Measurements from ENCODE around the gene VAC14.

The VAC14 gene

DNA sequence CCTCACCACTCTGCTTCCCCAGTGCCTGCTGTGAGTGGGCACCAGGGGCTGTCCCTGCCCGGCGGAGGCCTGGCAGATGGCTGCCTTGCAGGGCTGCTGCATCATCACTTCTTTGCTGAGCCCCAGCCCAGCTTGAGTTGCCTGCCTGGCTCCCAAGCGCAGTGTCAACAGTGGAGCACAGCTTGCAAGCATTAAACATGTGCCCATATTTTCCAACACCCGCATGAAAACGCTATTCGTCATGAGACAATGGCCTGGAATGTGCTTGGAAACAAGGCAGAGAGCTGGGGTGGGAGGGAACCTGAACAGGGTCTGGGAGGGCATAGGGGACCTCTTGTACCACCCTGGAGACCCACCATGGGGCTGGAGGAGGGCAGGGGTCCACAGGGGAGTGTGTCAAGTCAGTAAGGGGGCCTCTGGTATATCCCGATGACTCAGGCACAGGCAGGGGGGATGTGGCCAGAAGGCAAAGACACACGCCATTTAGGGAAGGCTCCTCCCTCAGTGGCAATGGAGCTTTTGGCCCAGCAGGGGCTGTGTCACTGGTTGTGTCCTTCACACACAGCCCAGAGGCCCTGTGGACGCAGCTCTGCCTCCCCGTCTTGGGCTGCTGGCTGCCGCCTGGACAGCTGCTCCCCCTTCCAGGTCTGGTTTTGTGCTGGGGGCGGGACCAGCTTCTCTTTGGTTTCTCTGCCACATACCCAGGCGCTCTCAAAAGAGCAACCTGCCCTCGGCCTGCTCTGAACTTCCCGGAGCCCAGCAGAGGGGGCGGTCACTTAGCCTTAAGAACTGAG, 97.7 kb downstream of the VAC14 start:
- DNase-seq = no peak

DNA sequence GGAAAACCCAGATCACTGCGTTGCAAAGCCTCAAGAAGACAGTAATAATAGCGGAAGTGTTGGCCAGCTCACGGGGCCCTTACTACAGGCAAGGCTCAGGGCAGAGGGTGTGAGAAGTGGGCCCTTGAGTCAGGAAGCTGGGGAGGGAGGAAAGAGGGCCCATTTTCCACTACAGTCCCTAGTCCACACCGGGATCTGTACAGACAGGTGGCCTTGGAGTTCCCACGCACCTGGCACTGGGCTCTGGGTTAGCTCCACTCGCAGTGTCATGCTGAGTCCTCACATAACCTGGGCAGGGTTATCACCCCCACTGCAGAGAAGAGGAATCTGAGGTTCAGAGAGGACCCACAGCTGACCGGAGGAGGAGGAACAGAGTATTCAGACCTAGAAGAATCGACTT, 98.3 kb downstream of the VAC14 start:
- DNase-seq = no peak

DNA sequence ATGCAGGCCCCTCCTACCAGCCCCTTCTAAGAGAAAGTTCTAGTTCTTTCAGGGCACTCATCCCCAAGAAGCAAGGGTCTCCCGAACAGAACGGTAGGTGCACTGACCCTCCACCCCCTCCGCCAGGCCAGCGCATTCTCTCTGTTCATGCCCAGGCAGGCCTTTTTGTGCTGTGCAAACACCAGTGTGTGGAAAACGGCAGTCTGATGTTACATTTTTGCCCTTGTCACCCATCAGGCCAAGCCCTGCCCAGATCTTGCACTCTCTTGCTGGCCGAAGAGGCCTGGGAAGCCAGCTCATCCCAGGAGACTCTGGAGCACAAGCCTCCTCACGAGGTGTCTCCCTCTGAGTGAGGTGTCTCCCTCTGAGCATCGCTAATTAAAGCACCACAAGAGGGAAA, 99.0 kb downstream of the VAC14 start:
- no peak for DNase-seq

DNA sequence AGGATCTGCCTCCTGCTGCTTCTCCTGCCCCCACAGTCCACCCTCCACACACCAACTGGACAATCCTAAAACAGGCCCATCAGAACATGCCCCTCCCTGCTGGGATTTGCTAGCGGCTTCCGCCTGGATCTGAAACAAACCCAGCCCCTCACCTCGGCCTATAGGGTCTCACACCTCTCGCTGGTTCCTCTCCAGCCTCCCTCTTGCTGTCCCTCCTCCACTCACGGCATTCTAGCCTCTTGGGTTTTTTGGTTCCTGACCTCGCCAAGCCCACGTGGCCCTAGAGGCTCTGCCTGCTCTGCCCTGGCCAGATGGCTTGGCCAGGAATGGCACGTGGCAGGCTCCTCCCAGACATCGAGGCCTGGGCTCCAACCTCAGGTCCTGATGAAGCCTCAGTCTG, 99.4 kb downstream of the VAC14 start:
- no peak for DNase-seq

DNA sequence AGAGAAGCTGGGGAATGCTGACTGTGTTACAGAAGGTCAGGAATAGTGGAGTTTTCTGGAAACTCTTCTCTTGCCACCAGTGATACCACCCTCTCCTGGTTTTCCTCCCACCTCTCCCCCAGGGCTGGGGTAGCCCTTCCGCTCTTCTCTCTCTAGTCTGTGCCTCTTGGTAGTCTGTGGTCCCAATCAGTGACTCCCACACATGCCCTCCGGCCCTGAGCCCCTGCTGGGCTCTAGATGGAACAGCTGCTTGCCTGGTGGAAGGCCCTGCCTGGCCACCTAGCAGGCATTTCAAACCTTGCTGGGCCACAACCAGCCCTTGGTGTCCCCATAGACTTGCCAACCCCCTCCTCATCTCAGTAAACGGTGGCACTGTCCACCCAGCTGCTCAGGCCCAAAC, 99.9 kb downstream of the VAC14 start:
- no peak for DNase-seq

DNA sequence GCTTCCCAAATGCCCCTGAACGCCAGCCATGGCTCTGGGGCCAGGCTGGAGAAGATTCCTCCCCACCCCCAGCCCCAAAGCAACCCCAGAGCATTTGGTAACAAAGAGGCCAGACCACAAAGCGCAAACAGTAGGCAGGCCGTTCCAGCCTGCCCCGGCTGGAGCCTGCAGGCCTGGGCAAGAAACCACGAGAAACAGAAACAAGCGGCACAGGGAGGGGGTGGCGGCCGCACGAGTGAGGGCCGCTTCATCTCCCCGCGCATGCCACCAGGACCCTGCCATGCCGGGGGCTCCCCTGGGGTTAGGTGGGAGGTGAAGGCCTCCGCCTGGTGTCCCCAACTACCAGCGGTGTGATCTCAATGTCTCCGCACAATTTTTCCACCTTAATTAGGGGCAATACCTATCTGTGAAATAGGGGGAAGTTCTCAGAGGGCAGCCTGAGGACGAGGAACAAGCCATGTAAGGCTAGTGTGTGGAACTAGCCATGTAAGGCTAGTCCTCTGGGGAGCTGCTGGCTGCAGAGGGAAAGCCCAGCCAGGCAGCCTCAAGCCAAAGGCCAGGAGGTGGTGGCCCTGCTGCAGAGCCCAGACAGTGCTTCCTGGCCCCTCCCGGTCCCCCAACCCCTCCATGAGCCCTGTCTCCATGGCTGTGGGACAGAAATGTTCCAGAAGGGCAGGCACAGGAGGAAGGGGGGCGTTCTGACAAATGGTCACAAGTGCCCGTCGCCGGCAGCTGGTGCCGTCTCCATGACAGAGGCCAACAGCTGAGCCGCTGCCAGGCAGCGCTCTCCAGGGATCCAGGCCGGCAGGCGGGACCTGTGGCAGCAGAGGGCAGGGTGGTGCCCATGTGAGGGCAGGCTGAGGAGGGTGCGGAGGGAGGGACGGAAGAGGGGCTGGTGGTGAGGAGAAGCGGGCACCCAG, 100.6 kb downstream of the VAC14 start:
- no peak for DNase-seq

DNA sequence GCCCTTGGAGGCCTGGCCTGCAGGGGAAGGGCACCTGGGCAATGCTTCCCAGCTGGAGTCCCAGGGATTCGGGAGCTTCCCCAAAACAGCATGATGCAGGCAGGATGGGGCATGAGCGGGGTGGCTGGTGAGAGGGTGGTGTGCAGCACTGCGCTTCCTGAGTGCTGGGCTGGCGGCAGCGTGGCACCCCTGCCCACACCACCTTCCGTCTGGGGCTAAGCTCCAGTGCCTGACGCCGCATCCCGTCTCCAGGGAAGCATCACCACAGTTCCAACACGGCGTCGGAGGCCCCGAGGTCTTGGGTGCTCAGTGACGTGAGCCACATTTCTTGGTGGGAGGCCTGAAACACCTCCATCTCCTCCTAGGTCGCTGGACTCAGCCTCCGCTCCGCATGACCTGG, 101.3 kb downstream of the VAC14 start:
- no peak for DNase-seq

DNA sequence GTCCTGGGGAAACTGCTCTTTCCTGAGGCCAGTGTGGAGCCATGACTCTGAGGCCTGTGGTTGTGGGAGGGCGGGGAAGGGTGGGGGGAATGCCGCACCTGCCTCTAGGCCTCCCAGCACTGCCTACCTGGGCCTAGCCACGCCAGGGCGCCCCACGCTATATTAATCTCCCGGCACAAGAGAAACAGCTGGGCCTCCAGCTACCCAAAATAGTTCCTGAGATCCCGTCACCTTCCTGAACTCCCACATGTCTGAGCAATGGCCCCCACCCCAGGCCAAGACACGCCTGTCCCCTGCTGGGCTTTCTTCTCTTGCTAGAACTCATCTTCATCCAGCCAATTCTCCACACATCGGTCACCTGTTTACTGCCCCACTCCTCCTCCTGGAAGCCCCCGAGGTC, 102.1 kb downstream of the VAC14 start:
- no peak for DNase-seq

DNA sequence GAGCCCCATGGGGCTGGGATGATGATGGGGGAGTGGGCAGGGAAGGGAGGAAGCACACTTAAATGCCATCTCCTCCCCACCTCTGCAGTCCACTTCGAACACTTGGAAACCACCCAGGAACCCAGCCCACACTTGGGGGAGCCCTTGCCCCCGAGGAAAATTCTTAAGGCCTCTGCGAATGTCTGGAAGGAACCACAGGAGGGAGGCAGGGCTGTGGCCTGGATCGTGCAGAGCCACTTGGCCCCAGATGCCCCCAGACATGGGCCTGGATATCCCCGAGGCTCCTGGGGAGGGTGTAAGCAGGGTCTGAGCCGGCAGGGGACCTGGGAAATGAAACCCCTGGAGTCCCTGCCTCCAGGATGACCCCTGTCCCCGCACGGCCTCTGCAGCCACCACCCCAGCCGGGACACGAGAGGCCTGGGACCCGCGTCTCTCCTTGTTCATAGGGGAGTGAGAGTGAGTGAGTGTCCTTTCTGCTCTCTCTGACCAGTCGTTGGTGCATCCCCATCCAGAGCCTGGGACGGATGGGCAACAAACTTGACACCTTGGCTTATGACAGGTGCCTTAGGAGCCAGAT, 103.3 kb downstream of the VAC14 start:
- DNase-seq = no peak

DNA sequence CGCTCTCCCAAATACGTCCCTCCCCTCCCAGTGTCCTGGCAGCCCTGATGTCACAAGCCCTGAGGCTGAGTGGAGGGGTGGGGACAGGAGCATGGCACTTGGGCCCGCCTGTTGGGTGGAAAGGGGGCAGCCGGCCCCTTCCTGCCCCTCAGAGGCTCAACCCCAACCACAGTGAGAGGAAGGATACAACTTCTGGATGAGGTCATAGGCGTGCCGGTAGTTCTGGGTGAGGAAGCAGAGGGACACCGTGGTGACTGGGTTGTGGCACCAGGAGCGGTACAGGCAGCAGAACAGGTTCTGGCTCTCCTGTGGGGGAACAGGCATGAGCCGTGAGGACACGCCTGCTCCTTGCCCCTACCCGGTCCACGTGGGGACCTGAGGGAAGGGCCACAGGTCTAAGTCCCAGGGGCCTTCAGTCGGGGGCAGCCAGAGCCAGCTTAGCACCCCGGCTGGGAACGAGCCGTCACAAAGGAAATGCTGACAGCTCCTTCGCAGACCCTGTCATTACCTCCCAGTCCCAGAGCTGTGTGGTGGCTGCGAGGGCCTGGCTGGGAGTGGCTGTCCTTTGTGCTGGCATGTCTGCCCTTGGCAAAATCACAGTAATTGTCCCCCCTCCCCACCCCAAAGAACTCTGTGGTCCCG, 103.9 kb downstream of the VAC14 start:
- DNase-seq = no peak

DNA sequence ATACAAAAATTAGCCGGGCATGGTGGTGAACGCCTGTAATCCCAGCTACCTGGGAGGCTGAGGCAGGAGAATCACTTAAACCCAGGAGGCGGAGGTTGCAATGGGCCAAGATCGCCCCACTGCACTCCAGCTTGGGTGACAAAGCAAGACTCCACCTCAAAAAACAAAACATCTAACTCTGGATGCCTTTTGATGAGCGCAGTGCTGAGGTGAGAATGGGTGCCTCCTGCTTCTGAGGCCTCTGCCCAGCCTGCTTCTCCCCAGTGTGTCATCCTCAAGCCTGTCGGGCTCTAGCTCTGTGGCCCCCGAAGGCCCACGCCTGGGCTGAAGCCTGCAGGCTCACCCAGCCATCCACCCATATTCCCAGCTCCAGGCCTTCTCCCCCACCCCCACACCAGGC, 104.6 kb downstream of the VAC14 start:
- DNase-seq = no peak

DNA sequence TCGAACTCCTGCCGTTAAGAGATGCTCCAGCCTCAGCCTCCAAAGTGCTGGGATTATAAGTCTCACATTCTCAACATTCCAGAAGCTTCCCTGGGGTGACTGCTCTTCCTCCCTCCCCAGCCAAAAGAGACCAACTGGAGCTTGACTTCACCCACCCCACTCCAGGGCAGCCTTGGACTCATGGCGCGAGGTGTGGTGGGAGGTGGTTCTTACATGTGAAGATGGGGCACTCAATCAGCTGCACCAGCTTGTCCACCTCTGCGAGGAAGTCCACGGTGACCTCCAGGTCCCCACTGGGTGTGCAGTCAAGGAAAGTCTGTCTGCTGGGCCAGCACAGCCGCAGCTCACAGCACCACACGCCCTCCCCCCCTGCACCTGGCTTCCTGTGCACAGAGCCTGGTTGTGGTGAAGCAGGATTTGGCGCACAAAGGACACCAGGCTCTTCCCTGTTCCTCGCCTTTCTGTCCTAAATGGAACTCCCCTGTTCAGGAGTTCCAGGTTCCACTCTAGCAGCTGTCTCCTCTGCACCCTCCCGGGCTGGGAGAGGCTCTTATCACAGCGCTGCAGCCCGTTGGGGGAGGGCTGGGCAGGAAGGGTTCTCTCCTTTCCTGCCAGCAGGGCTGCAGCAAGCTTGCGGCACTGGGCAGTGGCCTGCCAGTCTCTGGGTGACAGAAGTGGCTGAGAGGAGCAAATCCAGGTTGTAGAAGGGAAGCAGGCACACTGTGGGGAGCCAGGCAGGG, 105.5 kb downstream of the VAC14 start:
- no peak for DNase-seq

DNA sequence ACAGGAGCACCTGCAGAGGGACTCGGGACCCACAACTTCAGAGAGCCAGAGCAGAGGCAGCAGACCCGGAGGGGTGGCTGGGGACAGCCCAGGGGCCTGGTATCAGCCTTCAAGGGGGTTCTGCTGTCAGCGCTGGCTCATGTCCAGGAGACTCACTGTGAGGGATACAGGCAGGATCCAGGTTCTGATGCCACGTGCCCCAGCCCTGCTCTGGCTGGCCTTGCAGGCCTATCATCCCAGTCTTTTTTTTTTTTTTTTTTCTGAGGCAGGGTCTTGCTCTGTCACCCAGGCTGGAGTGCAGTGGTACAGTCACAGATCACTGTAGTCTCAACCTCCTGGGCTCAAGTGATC, 106.1 kb downstream of the VAC14 start:
- no peak for DNase-seq

DNA sequence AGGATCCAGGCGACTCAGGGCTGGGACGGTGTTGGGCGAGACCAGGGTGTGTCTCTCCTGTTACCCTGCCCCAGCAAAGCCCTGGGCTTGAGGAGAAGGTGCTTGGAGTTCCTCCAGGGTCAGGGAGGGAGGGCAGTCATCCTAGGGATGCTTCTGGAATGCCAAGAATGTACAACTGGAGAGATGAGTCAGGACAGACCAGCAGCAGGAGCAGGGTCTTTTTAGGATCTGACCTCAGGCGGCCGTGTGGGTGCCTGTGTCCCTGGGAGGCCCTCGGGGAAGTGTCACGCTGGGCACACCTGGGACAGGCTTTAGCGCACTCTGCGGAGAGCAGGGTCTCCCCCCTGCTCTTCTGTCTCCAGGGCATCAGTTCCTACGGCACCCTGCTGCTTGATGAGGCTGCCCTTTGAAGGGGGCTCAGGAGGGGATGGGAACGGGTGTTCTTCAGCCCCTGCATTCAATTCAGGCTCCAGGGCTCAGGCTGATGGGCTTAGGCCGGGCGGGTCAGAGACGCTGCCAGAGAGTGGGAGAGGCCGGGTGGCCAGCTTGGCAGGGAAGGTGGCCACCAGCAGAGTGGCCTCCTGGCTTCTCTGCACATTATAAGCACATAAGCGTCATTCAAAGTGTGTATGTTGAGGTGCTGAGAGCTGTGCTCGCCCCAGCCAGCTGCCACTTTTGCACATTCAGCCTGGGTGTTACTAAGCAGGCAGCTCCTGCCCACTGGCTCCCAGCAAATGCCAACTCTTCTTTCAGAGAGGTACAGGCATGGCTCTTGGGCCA, 106.7 kb downstream of the VAC14 start:
- DNase-seq = no peak

DNA sequence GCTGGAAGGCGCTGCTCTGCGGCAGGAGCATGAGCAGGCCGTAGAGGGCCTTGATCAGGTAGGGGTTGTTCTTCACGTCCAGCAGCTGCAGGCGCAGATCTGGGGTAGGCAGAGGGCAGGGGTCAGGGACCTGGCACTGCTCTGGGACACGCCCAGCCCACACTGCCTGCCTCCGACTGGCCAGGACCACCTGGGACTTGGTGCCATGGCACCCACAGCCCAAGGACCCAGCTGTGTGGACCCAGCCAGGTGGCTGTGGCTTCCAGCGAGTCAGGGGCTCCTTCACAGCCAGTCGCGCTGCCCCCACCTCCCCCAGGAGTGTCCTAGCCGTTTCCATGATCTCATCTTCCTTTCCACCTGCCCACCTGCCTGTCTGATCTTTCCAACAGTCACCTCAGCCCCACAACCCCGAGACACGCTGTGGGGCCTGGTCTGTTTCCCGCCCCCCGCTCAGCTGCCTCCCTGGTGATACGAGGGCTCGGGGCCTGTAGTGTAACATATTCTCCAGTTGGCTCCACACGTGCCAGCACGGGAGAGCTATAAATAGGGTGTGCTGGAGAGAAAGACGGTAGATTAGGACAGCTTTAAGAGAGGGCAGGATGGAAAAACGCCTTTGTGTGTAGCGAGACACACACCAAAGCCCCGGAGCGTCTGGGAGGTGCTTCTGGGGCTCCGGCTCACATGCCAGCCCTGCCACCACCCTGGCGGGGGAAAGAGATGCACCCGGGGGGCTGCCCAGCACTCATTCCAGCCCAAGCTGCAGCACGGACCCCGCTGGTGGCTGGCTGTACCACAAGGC, 107.9 kb downstream of the VAC14 start:
- no peak for DNase-seq

DNA sequence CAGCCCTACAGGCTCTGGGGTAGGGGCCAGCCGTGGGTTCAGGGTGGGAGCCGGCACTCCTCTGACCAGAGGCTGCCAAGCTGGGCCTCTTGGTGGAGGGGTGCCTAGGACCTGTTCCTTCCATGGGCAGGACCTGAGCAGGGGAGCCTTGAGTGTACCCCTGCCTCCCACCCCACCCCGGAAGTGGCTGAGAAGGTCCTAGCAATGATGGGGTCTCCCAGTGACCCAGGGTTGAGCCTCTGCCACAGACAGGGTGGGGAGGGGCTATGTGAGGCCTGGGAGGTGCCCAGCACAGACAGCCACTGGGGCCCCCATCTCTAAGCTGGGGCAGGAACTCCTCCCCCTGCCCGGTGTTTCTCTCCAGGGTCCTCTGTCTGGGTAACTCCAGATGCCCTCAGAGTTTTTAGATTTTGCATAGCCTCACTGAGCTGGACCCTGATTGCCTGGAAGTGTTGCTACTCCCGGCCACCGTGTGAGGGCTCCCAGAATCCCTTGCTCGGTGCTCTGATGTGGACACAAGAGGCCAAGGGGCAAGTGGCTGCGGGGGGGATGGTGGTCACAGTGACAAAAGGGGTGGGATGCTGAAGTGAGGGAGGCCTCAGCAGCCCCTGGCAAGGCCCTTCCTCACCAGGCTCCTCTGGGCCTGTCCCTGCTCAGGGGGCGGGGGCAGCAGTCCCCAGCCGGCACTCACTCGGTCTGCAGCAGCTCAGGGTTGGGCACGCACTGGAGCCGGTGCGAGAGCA, 108.7 kb downstream of the VAC14 start:
- no peak for DNase-seq

DNA sequence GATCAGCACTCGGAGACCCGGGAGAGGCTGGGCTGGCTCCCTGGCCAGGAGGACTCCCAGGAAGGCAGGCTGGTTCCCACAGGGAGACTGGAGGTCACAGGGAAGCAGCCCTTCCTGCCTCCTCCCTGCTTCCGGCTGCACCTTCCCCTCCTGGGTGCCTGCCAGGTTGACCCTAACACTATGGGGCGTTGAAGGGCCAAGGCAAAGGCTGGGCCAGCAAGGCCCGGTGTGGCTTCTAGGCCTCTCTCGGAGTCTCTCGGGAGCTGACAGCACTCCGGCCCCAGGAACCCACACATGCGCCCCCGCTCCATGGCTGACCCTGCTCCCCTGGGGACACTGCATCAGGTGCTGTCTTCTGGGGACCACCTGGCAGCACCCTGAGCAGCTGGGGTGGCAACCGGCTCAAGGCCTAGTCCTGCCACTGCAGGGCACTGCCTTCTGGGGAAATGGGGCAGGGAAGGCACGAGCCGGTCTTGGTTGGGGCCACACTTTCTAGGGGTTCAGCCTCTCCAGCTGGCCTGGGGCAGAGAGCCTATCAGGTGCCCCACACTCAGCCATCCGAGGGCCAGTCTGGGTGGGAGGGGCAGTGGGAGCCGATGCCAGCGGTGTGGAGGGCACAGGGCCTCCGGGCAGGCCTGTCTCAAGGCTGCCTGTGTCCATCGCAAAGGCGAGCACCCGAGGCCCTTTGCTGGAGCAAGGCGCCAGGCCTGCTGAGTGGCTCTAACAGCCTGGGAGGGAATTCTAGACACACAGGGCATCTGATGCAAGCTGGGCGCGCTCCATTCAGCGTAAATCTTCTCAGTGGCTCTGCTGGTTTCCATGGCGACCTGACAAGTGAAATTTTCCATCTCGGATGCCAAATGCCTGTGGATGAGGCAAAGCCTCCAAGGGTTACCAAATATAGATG, 109.5 kb downstream of the VAC14 start:
- no peak for DNase-seq

DNA sequence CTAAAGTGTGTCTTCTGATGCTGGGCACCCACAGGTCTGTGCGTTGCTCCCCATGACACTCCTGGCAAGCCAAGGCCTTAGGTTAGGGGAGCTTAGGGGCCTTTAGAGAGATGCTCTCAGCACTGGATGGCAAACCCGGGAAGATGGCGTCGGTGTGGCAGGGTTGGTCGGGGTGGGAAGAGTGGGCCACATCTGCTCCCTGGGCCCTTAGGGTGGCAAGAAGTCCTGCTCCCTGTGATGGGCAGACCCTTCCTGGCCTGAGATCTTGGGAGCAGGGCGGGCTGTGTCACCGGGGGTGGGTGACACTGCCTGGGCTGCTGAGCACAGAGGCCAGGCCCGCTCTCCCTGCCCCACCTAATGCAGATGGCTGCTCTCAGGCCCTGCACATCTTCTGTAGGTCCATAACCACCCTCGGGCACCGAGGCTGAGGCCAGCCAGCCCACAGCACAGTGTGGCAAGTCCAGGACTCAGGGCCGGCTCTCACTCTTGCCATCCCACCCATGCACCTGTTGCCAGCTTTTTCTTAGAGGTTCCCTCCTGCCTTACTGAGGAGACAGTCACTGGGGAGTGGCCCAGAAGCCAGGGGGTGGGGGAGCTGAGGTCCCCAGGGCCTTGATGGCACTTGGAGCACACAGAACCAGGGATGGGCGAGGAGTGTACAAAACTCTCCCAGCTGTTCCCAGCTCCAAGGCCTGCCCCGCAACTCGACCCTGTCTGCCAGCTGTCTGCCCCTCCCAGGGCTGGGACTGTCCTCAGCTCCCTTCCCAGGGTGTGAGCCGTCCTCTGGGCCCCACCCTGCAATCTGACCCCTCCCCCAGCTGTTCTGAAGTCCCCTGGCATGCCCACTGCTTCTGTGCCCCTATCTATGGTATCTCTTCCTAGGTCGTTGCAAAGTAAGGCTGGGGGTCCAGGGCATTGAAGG, 110.7 kb downstream of the VAC14 start:
- DNase-seq = no peak
